Retina (tissue), 1 donor: ENCODE data around the gene TDO2.

Source experiments
- DNase-seq: peaks from one replicate; pipeline ENCODE4 v3.0.0-alpha.2; 2016

TDO2 gene

DNA sequence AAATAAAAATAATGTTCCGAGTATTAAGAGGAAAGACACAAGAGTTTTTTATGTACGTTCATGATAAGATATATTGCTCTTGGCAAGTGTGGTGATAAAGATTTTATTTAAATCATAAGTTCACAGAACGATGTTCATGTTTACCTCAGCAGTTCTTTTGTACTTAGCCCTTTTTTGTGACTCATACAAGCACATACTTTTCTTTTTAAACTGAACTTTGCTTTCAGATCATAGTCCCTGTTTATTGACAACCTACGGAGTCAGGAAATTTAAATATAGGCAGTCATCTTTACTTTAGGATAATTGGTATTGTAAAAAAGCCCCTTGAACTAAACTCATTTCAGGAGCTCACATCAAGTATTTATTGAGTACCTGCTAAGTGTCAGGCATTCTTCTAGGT lies 51.4 kb downstream of the TDO2 start:
- no peak for DNase-seq

GRCh38 chr4:155956461-155956860 lies 53.0 kb downstream of the TDO2 start:
- no peak for DNase-seq

DNA sequence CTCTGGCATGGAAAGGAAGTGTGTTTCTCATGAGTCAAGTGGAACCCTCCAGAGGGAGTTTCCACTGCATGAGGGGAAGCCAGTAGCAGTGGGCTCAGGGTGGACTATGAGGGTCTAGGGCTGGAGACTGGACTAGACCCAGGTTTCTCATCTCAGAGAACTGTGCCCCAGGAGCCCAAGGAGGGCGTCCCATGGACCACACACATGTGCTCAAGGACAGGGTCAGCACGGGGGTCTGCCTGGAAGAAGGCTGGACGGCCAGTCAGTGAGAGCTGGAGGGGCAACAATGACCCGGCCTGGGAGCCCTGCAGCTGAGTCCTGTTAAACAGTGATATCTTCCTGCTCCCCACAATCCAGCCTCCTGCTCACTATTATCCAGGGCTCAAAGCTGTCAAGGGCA lies 55.9 kb downstream of the TDO2 start:
- no peak for DNase-seq

DNA sequence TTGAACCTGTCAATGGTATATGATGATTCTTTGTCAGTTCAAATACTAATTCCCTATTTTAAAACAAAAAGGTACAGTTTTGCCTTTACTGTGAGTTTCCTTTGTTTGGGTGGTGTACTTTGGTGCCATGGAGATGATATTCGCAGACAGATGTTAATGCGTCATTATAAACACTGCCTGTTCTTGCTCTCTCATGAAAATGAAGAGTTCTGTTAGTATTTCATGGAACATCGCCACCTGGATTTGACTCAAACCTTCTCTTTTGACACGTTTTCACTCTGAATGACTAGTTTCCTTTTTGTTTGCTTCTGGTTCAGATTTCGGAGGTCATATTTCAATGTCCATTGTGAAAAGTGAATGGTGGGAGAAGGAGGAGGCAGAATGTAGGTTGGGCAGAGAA lies 57.0 kb downstream of the TDO2 start:
- DNase-seq, result no peak

DNA sequence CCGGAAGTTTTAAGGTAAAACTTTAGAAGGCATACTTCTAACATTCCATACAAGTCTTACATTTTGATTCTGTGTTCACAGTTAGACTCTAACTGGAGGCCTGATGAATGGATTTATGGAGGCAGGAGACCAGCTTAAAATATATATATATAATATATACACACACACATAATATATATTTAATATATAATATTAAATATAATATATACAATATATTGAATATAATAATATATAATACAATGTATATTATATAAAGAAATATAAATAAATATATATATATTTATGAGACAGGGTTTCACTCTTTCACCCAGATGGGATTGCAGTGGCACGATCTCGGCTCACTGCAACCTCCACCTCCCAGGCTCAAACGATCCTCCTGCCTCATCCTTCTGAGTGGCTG lies 58.1 kb downstream of the TDO2 start:
- no peak for DNase-seq

GRCh38 chr4:155962767-155963166 lies 59.3 kb downstream of the TDO2 start:
- DNase-seq, result peak; percentile 65

DNA sequence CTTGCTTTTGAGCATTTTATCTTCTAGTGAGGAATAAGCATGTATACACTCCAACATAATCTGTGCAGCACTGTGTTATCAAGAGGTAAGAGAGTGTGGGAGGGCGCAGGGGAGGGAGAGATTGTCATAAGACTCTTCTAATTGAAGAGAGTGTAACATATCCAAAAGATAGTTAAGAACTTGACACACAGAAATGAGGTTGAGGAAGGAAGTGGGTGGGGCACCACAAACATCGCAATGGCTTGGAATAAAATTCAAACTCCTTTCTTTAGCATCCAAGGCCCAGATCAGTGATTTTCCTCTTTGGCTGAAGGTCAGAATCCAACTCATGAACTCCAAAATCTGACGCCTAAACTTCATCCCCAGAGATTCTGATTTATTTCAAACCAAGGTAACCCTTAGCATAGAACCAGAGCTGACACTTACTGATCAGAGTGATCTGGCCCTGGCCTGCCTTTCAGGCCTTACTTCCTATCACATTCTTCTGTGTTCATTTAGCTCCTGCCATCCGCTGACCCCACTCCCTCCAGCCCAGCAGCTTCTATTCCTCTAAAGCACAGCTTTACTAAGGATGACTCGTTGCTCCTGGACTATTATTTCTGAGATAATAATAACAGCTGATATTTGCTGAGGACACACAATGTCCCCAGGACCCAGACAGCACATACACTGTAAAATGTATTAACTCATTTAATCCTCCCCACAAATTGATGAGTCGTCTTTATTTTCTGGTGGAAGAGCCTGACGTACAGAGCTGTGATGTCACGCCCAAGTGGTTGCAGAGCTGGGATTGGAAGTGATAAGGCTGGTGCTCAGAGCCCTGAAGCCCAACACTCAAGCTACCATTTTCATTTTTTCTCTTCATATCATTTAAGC lies 60.8 kb downstream of the TDO2 start:
- no peak for DNase-seq

DNA sequence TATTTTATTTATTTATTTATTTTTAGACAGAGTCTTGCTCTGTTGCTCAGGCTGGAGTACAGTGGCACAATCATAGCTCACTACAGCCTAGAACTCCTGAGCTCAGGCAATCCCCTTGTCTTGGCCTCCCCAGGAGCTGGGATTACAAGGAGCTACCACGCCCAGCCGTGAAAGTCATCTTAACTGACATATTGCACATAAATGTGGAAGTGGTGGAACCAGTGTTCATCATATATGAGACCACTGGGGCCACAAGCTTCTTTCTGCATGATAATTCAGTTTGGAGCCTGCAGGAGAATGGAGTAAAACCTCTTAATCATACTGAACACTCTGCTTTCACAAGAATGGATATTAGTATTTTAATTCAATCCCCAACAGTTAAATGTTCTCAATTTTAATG lies 62.7 kb downstream of the TDO2 start:
- no peak for DNase-seq

GRCh38 chr4:155966731-155967395 lies 63.4 kb downstream of the TDO2 start:
- no peak for DNase-seq
